Stimulated activated CD8-positive, alpha-beta memory T cell treated with anti-CD3 and anti-CD28 coated beads, Interleukin-4, amount 100 ng/mL, for 1 hour (primary cell): Measurements from ENCODE around the gene EDDM13.
"Not testable (repeated sequence)": the region's sequence is repeated elsewhere in the genome, so short reads cannot be mapped to it uniquely, and the experiment has no call there.

Experiments used
- DNase-seq, 2 donors: peaks; one replicate each; pipeline ENCODE4 v3.0.0-alpha.2; 2020; ENCODE audit warnings: low read depth in 2 of 2, low spot score in 1 of 2

The EDDM13 gene

GRCh38 chr19:56321254-56321988 lies 48.9 kb downstream of the EDDM13 start:
- DNase-seq, result no peak

- DNase-seq, result no peak
These were observed 49.5 kb downstream of the EDDM13 start for GRCh38 chr19:56321989-56322440.

GRCh38 chr19:56324436-56324835 lies 51.9 kb downstream of the EDDM13 start:
- no peak for DNase-seq

- DNase-seq, result no peak
These were observed 60.1 kb downstream of the EDDM13 start for GRCh38 chr19:56332695-56333094.

- DNase-seq, result no peak
These were observed 61.0 kb downstream of the EDDM13 start for GRCh38 chr19:56333506-56333905.

GRCh38 chr19:56335371-56335770 lies 62.8 kb downstream of the EDDM13 start:
- DNase-seq, result not testable (repeated sequence)

GRCh38 chr19:56337077-56337476 lies 64.5 kb downstream of the EDDM13 start:
- DNase-seq, result not testable (repeated sequence)

GRCh38 chr19:56339031-56339430 lies 66.5 kb downstream of the EDDM13 start:
- not testable (repeated sequence) for DNase-seq

- no peak for DNase-seq
These were observed 69.4 kb downstream of the EDDM13 start for GRCh38 chr19:56341948-56342347.

GRCh38 chr19:56347163-56347778 lies 74.7 kb downstream of the EDDM13 start:
- DNase-seq, result no peak

- no peak for DNase-seq
These were observed 75.8 kb downstream of the EDDM13 start for GRCh38 chr19:56348289-56348877.

- DNase-seq, result peak in 1 of 2 donors; percentile 20
These were observed 78.0 kb downstream of the EDDM13 start for GRCh38 chr19:56350416-56351045.

GRCh38 chr19:56351208-56351607 lies 78.7 kb downstream of the EDDM13 start:
- DNase-seq, result no peak

GRCh38 chr19:56355517-56355916 lies 83.0 kb downstream of the EDDM13 start:
- DNase-seq, result no peak

GRCh38 chr19:56356944-56357343 lies 84.4 kb downstream of the EDDM13 start:
- no peak for DNase-seq
